Measurements from ENCODE around the gene SLC12A2.

DNA sequence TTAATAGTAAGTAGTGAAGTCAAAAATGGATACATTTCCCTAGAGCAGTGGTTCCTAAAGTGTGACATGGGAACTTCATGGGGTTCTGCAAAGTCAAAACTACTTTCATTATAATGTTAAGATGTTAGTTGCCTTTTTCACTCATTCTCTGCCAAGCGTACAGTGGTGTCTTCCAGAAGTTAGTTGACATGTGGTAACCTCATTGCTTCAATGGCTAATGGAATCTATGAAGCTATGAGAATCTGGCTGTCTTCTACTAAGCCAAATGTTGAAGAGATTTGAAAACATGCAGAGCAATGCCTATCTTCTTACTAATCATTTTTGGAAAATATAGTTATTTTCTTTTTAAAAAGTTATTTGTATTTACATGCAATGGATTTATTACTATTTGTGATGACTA, 111.8 kb downstream of the SLC12A2 start:
- TF ChIP-seq, protein P1, sequence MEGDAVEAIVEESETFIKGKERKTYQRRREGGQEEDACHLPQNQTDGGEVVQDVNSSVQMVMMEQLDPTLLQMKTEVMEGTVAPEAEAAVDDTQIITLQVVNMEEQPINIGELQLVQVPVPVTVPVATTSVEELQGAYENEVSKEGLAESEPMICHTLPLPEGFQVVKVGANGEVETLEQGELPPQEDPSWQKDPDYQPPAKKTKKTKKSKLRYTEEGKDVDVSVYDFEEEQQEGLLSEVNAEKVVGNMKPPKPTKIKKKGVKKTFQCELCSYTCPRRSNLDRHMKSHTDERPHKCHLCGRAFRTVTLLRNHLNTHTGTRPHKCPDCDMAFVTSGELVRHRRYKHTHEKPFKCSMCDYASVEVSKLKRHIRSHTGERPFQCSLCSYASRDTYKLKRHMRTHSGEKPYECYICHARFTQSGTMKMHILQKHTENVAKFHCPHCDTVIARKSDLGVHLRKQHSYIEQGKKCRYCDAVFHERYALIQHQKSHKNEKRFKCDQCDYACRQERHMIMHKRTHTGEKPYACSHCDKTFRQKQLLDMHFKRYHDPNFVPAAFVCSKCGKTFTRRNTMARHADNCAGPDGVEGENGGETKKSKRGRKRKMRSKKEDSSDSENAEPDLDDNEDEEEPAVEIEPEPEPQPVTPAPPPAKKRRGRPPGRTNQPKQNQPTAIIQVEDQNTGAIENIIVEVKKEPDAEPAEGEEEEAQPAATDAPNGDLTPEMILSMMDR (IDR thresholded peaks at IDR 0.05), result no peak
- TF ChIP-seq EZH2 (IDR thresholded peaks at IDR 0.05; ENCODE audit: borderline replicate concordance, insufficient read depth, low read depth, low read length, poor library complexity, severe bottlenecking), result no peak
